IMR-90 (cell line): ENCODE measurements around the gene UFC1. TPM values are rescaled to one million over a fixed set of nuclear protein-coding genes. Genes with fewer than 3 reads are reported as not detected.

ENCODE experiments used
- MAZ ChIP-seq: IDR thresholded peaks from 2 replicates; pipeline ENCODE4 v1.6.1; 2012; ENCODE audit warnings: low read depth, mild to moderate bottlenecking, low read length, improper control_type of control experiment, moderate library complexity, borderline replicate concordance
- MXI1 ChIP-seq: IDR thresholded peaks from 2 replicates; pipeline ENCODE4 v1.6.1; 2012; ENCODE audit warnings: low read depth, mild to moderate bottlenecking, low read length, moderate library complexity, borderline replicate concordance
- RCOR1 ChIP-seq: IDR thresholded peaks from 2 replicates; pipeline ENCODE4 v1.6.1; 2012; ENCODE audit warnings: mild to moderate bottlenecking, low read length, improper control_type of control experiment; ENCODE audit not compliant: insufficient replicate concordance
- polyA plus RNA-seq, 3 experiments: library from polyadenylated mRNA; depleted of rRNA; stranded (reverse); fragments of >200 nt; gene quantifications; 2 replicates each; pipeline ENCODE4 v1.2.3, GENCODE V29; 2012; ENCODE audit warnings: low replicate concordance in 1 of 3
- total RNA-seq: library from RNA; depleted of rRNA; stranded (reverse); fragments of >200 nt; gene quantifications from 2 replicates; pipeline ENCODE4 v1.2.3, GENCODE V29; 2012

The UFC1 gene
- total and polyA plus RNA-seq, 2 of the 4 experiments (the other 2 are of a cell fraction): 134 to 140 TPM

- TF ChIP-seq RCOR1 (no peak), MAZ (no peak), MXI1 (peak; percentile 44; the same call in 1 of the 2 replicates)
Measured at GRCh38 chr1:161201836-161202712, 48.3 kb downstream of the UFC1 start, which contains the start of gene NDUFS2 (continued).
